Endothelial cell of umbilical vein (primary cell): ENCODE results near the gene WSB2. TPM values are rescaled to one million over a fixed set of nuclear protein-coding genes. Genes with fewer than 3 reads are reported as not detected.

Source experiments
- BruUV-seq: library from RNA; stranded (reverse); fragments of 400-500 nt; replicated peaks from 2 replicates; lab custom pipeline; 2021; lab: Mats Ljungman, UMichigan
- CTCF ChIA-PET: fragments of 300-600, 350-600 bp; sonication (Branson Sonifier 250); formaldehyde crosslinking; loops from one replicate; lab custom pipeline; 2021; ENCODE audit warnings: antibody characterized with exemption, inconsistent platforms; lab: Charles Lee
- POLR2A ChIA-PET: fragments of 300-600, 350-600 bp; sonication (Branson Sonifier 250); formaldehyde crosslinking; loops from one replicate; lab custom pipeline; 2021; ENCODE audit warnings: antibody characterized with exemption, inconsistent platforms; lab: Charles Lee
- DNase-seq: peaks from one replicate; pipeline ENCODE4 v3.0.0-alpha.2; 2011; ENCODE audit warnings: low read depth, low spot score
- FAIRE-seq: peaks from 2 replicates; lab custom pipeline; 2011; peaks lifted over from hg19 to GRCh38; lab: Jason Lieb, UNC
- H2AFZ ChIP-seq: 2 replicates; pipeline ENCODE4 v1.6.0; 2012; ENCODE audit warnings: low read depth, low read length, control low read depth, inconsistent platforms
- H3K27ac ChIP-seq: 2 replicates; pipeline ENCODE4 v1.5.1; 2011; ENCODE audit warnings: low read depth, mild to moderate bottlenecking, control low read depth, low read length, moderate library complexity; ENCODE audit not compliant: insufficient read depth
- H3K27me3 ChIP-seq, 2 experiments: 2 replicates each; pipeline versions ENCODE4 v1.6.0 to v1.6.1; 2011; ENCODE audit warnings: low read length in 2 of 2, mixed read lengths in 1 of 2; ENCODE audit not compliant: control insufficient read depth in 2 of 2, insufficient read depth in 2 of 2
- H3K36me3 ChIP-seq, 2 experiments: 2 replicates in 1 of 2; 3 replicates in 1 of 2; pipeline ENCODE4 v1.5.1; 2011; ENCODE audit warnings: low read length in 2 of 2, mild to moderate bottlenecking in 1 of 2, moderate library complexity in 1 of 2; ENCODE audit not compliant: control insufficient read depth in 2 of 2, insufficient read depth in 2 of 2; ENCODE audit errors: extremely low read depth in 1 of 2
- H3K4me1 ChIP-seq: 3 replicates; pipeline ENCODE4 v1.5.1; 2011; ENCODE audit warnings: mild to moderate bottlenecking, low read length; ENCODE audit not compliant: control insufficient read depth, insufficient read depth; ENCODE audit errors: extremely low read depth
- H3K4me2 ChIP-seq: 2 replicates; pipeline ENCODE4 v1.6.1; 2011; ENCODE audit warnings: low read length, control low read depth, mixed read lengths; ENCODE audit not compliant: insufficient read depth
- H3K4me3 ChIP-seq, 3 experiments: fragments of 200-600 bp in 1 of 3; sonication (generic), shearing (Covaris generic) in 1 of 3; replicated peaks in 1 of 3; 2 replicates each; pipeline ENCODE4 v1.5.1; 2011 to 2016; ENCODE audit warnings: control low read depth in 3 of 3, low read length in 3 of 3, mild to moderate bottlenecking in 2 of 3, inconsistent platforms in 1 of 3, low read depth in 1 of 3, moderate library complexity in 1 of 3; ENCODE audit not compliant: insufficient read depth in 1 of 3
- H3K79me2 ChIP-seq: 2 replicates; pipeline ENCODE4 v1.6.0; 2012; ENCODE audit warnings: low read length, inconsistent platforms; ENCODE audit not compliant: control insufficient read depth, insufficient read depth
- H3K9ac ChIP-seq: replicated peaks from 2 replicates; pipeline ENCODE3; 2011; ENCODE audit warnings: low read length, control low read depth; ENCODE audit not compliant: insufficient read depth; ENCODE audit errors: extremely low read depth
- H3K9me1 ChIP-seq: replicated peaks from 3 replicates; pipeline ENCODE4 v1.6.0; 2011; ENCODE audit warnings: mild to moderate bottlenecking, low read length; ENCODE audit not compliant: control insufficient read depth, insufficient read depth; ENCODE audit errors: extremely low read depth
- H3K9me3 ChIP-seq: replicated peaks from 2 replicates; pipeline ENCODE4 v1.5.1; 2012; ENCODE audit warnings: low read length, inconsistent platforms; ENCODE audit not compliant: control insufficient read depth, insufficient read depth
- H4K20me1 ChIP-seq: replicated peaks from 2 replicates; pipeline ENCODE3; 2011; ENCODE audit warnings: mild to moderate bottlenecking, low read length; ENCODE audit not compliant: control insufficient read depth, insufficient read depth; ENCODE audit errors: extremely low read depth
- CTCF ChIP-seq, 2 donors: IDR thresholded peaks; 1 replicate in 1 of 2; 2 replicates in 1 of 2; pipeline ENCODE4 v1.5.1; 2011; ENCODE audit warnings: low read length in 2 of 2, mild to moderate bottlenecking in 2 of 2, moderate library complexity in 2 of 2, control low read depth in 1 of 2, inconsistent platforms in 1 of 2, low read depth in 1 of 2; ENCODE audit not compliant: insufficient read depth in 1 of 2; ENCODE audit errors: extremely low read depth in 1 of 2
- FOS ChIP-seq: IDR thresholded peaks from 2 replicates; pipeline ENCODE4 v1.6.1; 2011; ENCODE audit warnings: mild to moderate bottlenecking, low read length, moderate library complexity, borderline replicate concordance; ENCODE audit not compliant: insufficient read depth
- GATA2 ChIP-seq: IDR thresholded peaks from 2 replicates; pipeline ENCODE4 v1.7.0; 2011; ENCODE audit warnings: low read depth, mild to moderate bottlenecking, moderate library complexity, mixed read lengths, low read length; ENCODE audit not compliant: insufficient read length, insufficient read depth
- JUN ChIP-seq: IDR thresholded peaks from 2 replicates; pipeline ENCODE4 v1.6.1; 2011; ENCODE audit warnings: borderline replicate concordance, low read depth; ENCODE audit not compliant: insufficient read length, insufficient read depth
- MAX ChIP-seq: IDR thresholded peaks from 2 replicates; pipeline ENCODE4 v1.6.1; 2011; ENCODE audit not compliant: insufficient read depth, insufficient read length
- POLR2A ChIP-seq: IDR thresholded peaks from 2 replicates; pipeline ENCODE4 v1.6.1; 2012; ENCODE audit warnings: low read depth, mild to moderate bottlenecking, control low read depth, low read length
- POLR2AphosphoS5 ChIP-seq: IDR thresholded peaks from 2 replicates; pipeline ENCODE4 v1.6.1; 2012; ENCODE audit warnings: low read depth, mild to moderate bottlenecking, control low read depth, low read length, moderate library complexity; ENCODE audit not compliant: insufficient read depth
- dilution Hi-C: fragments of 300-500 bp; cut with MboI; formaldehyde crosslinking; loops from one replicate; pipeline ENCODE4 v1.15.0; 2019; ENCODE audit warnings: low sequenced_read_pairs; ENCODE audit not compliant: extremely low pct_ligation_motif_present
- intact Hi-C: fragments of 100-400 bp; cut with micrococcal nuclease; formaldehyde crosslinking; loops from one replicate; pipeline ENCODE4 v1.10.0; 2022
- polyA plus RNA-seq, 4 experiments: library from polyadenylated mRNA; depleted of rRNA in 3 of 4; stranded (reverse) in 3 of 4; unstranded in 1 of 4; fragments of >200 nt; gene quantifications; 2 replicates each; pipeline versions ENCODE4 v1.2.1 to v1.2.3, GENCODE V29; 2011 to 2012; ENCODE audit warnings: missing spikeins in 1 of 4
- total RNA-seq: library from RNA; stranded (reverse); gene quantifications from 2 replicates; pipeline ENCODE4 v1.2.3, GENCODE V29; 2021

Gene WSB2
- total and polyA plus RNA-seq, 2 donors (not counting 3 experiments of a cell fraction or from before 2014, with no cell fraction given) = 73.6 to 107 TPM

DNA sequence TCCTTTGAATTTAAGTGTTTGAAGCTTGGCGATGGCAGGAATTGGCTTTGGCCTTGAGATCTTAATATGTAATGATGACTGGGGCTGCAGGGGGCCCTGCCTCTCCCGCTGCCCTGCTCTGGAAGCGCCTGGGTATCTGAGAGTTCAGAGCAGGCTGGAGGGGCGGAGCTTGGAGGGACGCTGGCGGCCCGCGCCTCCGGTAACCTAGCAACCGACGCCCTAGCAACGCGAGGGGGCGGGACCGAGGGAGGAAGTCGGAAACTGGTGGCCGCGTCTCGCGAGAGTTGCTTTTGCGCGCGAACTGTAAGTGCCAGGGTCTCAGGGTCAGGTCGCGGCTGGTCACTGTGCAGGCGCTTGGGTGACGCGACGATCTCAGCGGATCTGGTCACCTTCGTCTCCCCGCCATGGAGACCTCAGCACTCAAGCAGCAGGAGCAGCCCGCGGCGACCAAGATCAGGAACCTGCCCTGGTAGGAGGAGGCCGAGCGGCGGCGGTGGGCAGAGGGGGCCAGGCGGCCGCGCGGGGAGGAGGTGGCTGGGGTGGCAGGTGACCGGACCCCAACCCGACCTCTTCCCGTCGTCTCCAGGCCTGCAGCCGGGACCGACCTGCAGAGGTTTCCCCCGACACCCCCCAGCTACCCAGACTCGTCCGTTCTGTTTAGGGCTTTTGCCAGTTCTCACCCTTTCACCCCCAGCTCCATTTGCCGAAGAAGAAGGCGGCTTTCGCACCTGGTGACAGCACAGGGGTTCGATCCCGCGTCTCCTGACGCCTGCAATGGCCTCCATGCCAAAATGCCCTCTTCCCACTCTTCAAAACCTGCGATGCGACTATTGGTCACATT lies 44.3 kb downstream of the WSB2 start, which contains the start of gene RFC5:
Gene RFC5 (plus strand): TSS at position 280 of the 841 bp plus-strand sequence. CDS start 125 bp downstream, at position 405.
- peaks cover 15% of the 10 kb centered on the region for H3K79me2 ChIP-seq
- dilution Hi-C loops (no loop called here), intact Hi-C loops (loop anchor here (1.0 to 5.0 kb wide), 7 partner anchors 16 to 361 kb away; partner anchors contain the start of genes PEBP1, SUDS3, VSIG10 and WSB2)
- peak within 1 kb of the TSS; percentile 83 for H3K9ac ChIP-seq
- H4K20me1 ChIP-seq = no peaks in the 10 kb centered on the region
- H3K27ac ChIP-seq = peak within 1 kb of the TSS; percentile 32
- H3K36me3 ChIP-seq = peaks cover 2 to 4% of the 10 kb centered on the region in 2 experiments
- H3K4me3 ChIP-seq = peak within 1 kb of the TSS; percentile 67 to 94 (median 81)
- H3K4me1 ChIP-seq = peaks cover 9% of the 10 kb centered on the region
- TSS peak; percentile 38 for BruUV-seq
- peak; percentile 98 for DNase-seq
- no peaks in the 10 kb centered on the region for H3K9me3 ChIP-seq
- CTCF ChIA-PET = interaction anchor here (0.9 to 1.1 kb wide), 5 partner anchors 18 to 142 kb away, joined by 3 to 6 read pairs (median 3); no protein-coding TSS in a partner anchor
- peak within 1 kb of the TSS; percentile 83 for H2AFZ ChIP-seq
- POLR2A ChIA-PET = interaction anchor here (0.7 kb wide), 1 partner anchor 119 kb away, joined by 3 read pairs; the partner anchor contains the start of gene PEBP1
- peak; percentile 36 for TF ChIP-seq POLR2A
- TF ChIP-seq POLR2AphosphoS5 = peak; percentile 66
- TF ChIP-seq MAX = peak; percentile 49
- no peak for TF ChIP-seq JUN
- TF ChIP-seq CTCF (IDR thresholded peaks at IDR 0.05; ENCODE audit: extremely low read depth in 1 of 2, insufficient read depth in 1 of 2, low read depth in 1 of 2, low read length in 2 of 2) = no peak
- no peak for TF ChIP-seq GATA2
- TF ChIP-seq FOS = no peak
- H3K4me2 ChIP-seq = peak within 1 kb of the TSS; percentile 89
- peaks cover 2 to 4% of the 10 kb centered on the region in 2 experiments for H3K27me3 ChIP-seq
- no peaks in the 10 kb centered on the region for H3K9me1 ChIP-seq
- FAIRE-seq = peak; percentile 95
